ENCODE results near the gene MAD1L1. TPM values are rescaled to one million over a fixed set of nuclear protein-coding genes. Genes with fewer than 3 reads are reported as not detected.

MAD1L1 gene
- total RNA-seq, 1 donor from 2014 or later = 32.3 TPM

GRCh38 chr7:1943933-1944618 lies 288.7 kb downstream of the MAD1L1 start:
- no peak overlapping the region for H3K4me3 Mint-ChIP-seq (ENCODE audit: unreplicated experiment)
- no peaks in the 10 kb centered on the region for H3K9me3 Mint-ChIP-seq (ENCODE audit: unreplicated experiment)
- H4K20me1 ChIP-seq (ENCODE audit: insufficient read depth, low read length) = no peaks in the 10 kb centered on the region
- H3K36me3 Mint-ChIP-seq (ENCODE audit: low read depth, unreplicated experiment) = peaks cover 9% of the 10 kb centered on the region
- H3K27ac Mint-ChIP-seq (ENCODE audit: unreplicated experiment) = no peak overlapping the region
- TF ChIP-seq EZH2 (IDR thresholded peaks at IDR 0.05; ENCODE audit: insufficient read depth, low read length) = no peak
- TF ChIP-seq, protein P1, sequence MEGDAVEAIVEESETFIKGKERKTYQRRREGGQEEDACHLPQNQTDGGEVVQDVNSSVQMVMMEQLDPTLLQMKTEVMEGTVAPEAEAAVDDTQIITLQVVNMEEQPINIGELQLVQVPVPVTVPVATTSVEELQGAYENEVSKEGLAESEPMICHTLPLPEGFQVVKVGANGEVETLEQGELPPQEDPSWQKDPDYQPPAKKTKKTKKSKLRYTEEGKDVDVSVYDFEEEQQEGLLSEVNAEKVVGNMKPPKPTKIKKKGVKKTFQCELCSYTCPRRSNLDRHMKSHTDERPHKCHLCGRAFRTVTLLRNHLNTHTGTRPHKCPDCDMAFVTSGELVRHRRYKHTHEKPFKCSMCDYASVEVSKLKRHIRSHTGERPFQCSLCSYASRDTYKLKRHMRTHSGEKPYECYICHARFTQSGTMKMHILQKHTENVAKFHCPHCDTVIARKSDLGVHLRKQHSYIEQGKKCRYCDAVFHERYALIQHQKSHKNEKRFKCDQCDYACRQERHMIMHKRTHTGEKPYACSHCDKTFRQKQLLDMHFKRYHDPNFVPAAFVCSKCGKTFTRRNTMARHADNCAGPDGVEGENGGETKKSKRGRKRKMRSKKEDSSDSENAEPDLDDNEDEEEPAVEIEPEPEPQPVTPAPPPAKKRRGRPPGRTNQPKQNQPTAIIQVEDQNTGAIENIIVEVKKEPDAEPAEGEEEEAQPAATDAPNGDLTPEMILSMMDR (IDR thresholded peaks at IDR 0.05; ENCODE audit: insufficient read depth, low read depth, low read length) = no peak
- no peak overlapping the region for H3K27ac ChIP-seq (ENCODE audit: low read depth, low read length)
- peaks cover 18% of the 10 kb centered on the region for H3K4me1 ChIP-seq (ENCODE audit: insufficient read depth, low read length)
- no peaks in the 10 kb centered on the region for H3K27me3 Mint-ChIP-seq (ENCODE audit: low read depth, unreplicated experiment)
- no peaks in the 10 kb centered on the region for H3K79me2 ChIP-seq (ENCODE audit: insufficient read depth, low read length)
- H3K36me3 ChIP-seq (ENCODE audit: insufficient read depth, low read length) = no peaks in the 10 kb centered on the region
- FAIRE-seq = no peak
- no peak for DNase-seq (ENCODE audit: low read depth)
- no peaks in the 10 kb centered on the region for H3K4me1 Mint-ChIP-seq (ENCODE audit: low read depth, unreplicated experiment)
- H3K9me3 ChIP-seq (ENCODE audit: insufficient read depth, low read depth, low read length) = no peaks in the 10 kb centered on the region
- no peak overlapping the region for H3K9ac ChIP-seq (ENCODE audit: low read length)
- no peaks in the 10 kb centered on the region for H3K27me3 ChIP-seq (ENCODE audit: insufficient read depth, low read length)
- no peak overlapping the region for H3K4me3 ChIP-seq (ENCODE audit: insufficient read depth, low read depth, low read length)
- no peak overlapping the region for H3K4me2 ChIP-seq (ENCODE audit: low read length)
- H2AFZ ChIP-seq (ENCODE audit: low read depth, low read length) = no peak overlapping the region

DNA sequence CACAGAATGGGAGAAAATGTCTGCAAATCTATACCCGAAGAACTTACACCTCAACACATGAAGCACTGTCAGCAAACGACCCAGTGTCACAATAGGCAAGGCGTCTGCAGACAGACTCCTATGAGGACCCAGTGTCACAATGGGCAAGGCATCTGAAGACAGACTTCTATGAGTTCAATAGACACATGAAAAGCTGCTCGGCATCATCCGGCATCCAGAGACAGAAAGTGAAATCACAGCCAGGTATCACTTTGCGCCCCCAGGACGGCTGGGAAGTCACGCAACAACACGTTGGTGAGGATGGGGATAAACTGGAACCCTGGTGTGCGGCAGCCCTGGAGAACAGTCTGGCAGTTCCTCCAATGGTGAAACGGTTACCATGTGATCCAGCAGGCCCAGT lies 289.4 kb downstream of the MAD1L1 start:
- Histone ChIP-seq H4K20me1 (ENCODE audit: insufficient read depth, low read length) (no peaks in the 10 kb centered on the region), H3K79me2 (ENCODE audit: insufficient read depth, low read length) (no peaks in the 10 kb centered on the region), H3K4me1 (ENCODE audit: insufficient read depth, low read length) (peaks cover 18% of the 10 kb centered on the region), H3K27me3 (ENCODE audit: insufficient read depth, low read length) (no peaks in the 10 kb centered on the region), H3K4me2 (ENCODE audit: low read length) (no peak overlapping the region), H3K4me3 (ENCODE audit: insufficient read depth, low read depth, low read length) (no peak overlapping the region), H3K9ac (ENCODE audit: low read length) (no peak overlapping the region), H3K36me3 (ENCODE audit: insufficient read depth, low read length) (no peaks in the 10 kb centered on the region), H2AFZ (ENCODE audit: low read depth, low read length) (no peak overlapping the region), H3K27ac (ENCODE audit: low read depth, low read length) (no peak overlapping the region), H3K9me3 (ENCODE audit: insufficient read depth, low read depth, low read length) (no peaks in the 10 kb centered on the region)
- H3K4me1 Mint-ChIP-seq (ENCODE audit: low read depth, unreplicated experiment) = no peaks in the 10 kb centered on the region
- FAIRE-seq = no peak
- H3K4me3 Mint-ChIP-seq (ENCODE audit: unreplicated experiment) = no peak overlapping the region
- peaks cover 10% of the 10 kb centered on the region for H3K36me3 Mint-ChIP-seq (ENCODE audit: low read depth, unreplicated experiment)
- no peak overlapping the region for H3K27ac Mint-ChIP-seq (ENCODE audit: unreplicated experiment)
- H3K27me3 Mint-ChIP-seq (ENCODE audit: low read depth, unreplicated experiment) = no peaks in the 10 kb centered on the region
- TF ChIP-seq, protein P1 (IDR thresholded peaks at IDR 0.05; ENCODE audit: insufficient read depth, low read depth, low read length) = no peak
- no peak for TF ChIP-seq EZH2 (IDR thresholded peaks at IDR 0.05; ENCODE audit: insufficient read depth, low read length)
- no peak for DNase-seq (ENCODE audit: low read depth)
- H3K9me3 Mint-ChIP-seq (ENCODE audit: unreplicated experiment) = no peaks in the 10 kb centered on the region

DNA sequence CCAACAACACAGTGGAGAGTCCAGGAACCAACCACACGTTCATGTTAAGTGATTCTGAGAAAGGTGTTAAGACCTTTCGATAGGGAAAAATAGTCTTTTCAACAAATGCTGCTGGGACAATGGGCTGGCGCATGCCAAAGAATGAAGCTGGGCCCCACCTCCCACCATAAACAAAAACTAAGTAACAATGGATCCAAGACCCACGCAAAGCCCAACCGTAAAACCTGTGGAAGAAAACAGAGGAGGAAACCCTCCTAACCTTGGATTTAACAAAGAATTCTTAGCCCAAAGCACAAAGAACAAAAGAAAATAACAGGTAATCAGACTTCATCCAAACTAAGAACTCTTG lies 289.8 kb downstream of the MAD1L1 start:
- Histone ChIP-seq H3K79me2 (ENCODE audit: insufficient read depth, low read length) (no peaks in the 10 kb centered on the region), H3K4me2 (ENCODE audit: low read length) (no peak overlapping the region), H3K36me3 (ENCODE audit: insufficient read depth, low read length) (no peaks in the 10 kb centered on the region), H3K27ac (ENCODE audit: low read depth, low read length) (no peak overlapping the region), H4K20me1 (ENCODE audit: insufficient read depth, low read length) (no peaks in the 10 kb centered on the region), H2AFZ (ENCODE audit: low read depth, low read length) (no peak overlapping the region), H3K27me3 (ENCODE audit: insufficient read depth, low read length) (no peaks in the 10 kb centered on the region), H3K9me3 (ENCODE audit: insufficient read depth, low read depth, low read length) (no peaks in the 10 kb centered on the region), H3K9ac (ENCODE audit: low read length) (no peak overlapping the region), H3K4me3 (ENCODE audit: insufficient read depth, low read depth, low read length) (no peak overlapping the region), H3K4me1 (ENCODE audit: insufficient read depth, low read length) (peaks cover 18% of the 10 kb centered on the region)
- TF ChIP-seq, protein P1 (IDR thresholded peaks at IDR 0.05; ENCODE audit: insufficient read depth, low read depth, low read length) = no peak
- TF ChIP-seq EZH2 (IDR thresholded peaks at IDR 0.05; ENCODE audit: insufficient read depth, low read length) = no peak
- H3K4me3 Mint-ChIP-seq (ENCODE audit: unreplicated experiment) = no peak overlapping the region
- H3K9me3 Mint-ChIP-seq (ENCODE audit: unreplicated experiment) = peaks cover 2% of the 10 kb centered on the region
- H3K27me3 Mint-ChIP-seq (ENCODE audit: low read depth, unreplicated experiment) = no peaks in the 10 kb centered on the region
- H3K36me3 Mint-ChIP-seq (ENCODE audit: low read depth, unreplicated experiment) = peaks cover 12% of the 10 kb centered on the region
- peaks cover 2% of the 10 kb centered on the region for H3K4me1 Mint-ChIP-seq (ENCODE audit: low read depth, unreplicated experiment)
- no peak for DNase-seq (ENCODE audit: low read depth)
- no peak overlapping the region for H3K27ac Mint-ChIP-seq (ENCODE audit: unreplicated experiment)
- FAIRE-seq = no peak
